KBM-7 (cell line): Measurements from ENCODE around the gene OCSTAMP.

Experiments
- DNase-seq: peaks from one replicate; pipeline ENCODE4 v3.0.0-alpha.2; 2015
- in situ Hi-C: fragments of 300-500 bp; cut with MboI; formaldehyde crosslinking; loops from 2 replicates; pipeline ENCODE4 v1.14.3; 2020; ENCODE audit warnings: low sequenced_read_pairs, low pct_unique_long_range_greater_than_20kb, mixed read lengths

The OCSTAMP gene

GRCh38 chr20:46573788-46574584, 23.5 kb upstream of the OCSTAMP start:
- no peak for DNase-seq
- in situ Hi-C loops: no loop called here

- no peak for DNase-seq
- in situ Hi-C loops: no loop called here
Observed at GRCh38 chr20:46573234-46573633, 22.8 kb upstream of the OCSTAMP start.

GRCh38 chr20:46572790-46573189, 22.3 kb upstream of the OCSTAMP start:
- DNase-seq: no peak
- in situ Hi-C loops: no loop called here

GRCh38 chr20:46572153-46572552, 21.7 kb upstream of the OCSTAMP start:
- in situ Hi-C loops: no loop called here
- no peak for DNase-seq

GRCh38 chr20:46571418-46571817, 21.0 kb upstream of the OCSTAMP start:
- in situ Hi-C loops: no loop called here

DNA sequence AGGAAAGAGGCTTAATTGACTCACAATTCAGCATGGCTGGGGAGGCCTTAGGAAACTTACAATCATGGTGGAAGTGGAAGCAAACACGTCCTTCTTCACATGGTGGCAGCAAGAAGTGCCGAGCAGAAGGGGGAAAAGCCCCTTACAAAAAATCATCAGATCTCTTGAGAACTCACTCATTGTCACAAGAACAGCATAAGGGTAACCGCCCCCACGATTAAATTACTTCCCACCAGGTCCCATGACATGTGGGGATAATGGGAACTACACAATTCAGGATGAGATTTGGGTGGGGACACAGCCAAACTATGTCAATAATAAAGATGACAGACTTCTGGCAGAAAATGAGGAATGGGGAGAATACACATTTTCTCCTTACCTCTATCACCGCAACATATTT, 20.5 kb upstream of the OCSTAMP start:
- in situ Hi-C loops: no loop called here
- no peak for DNase-seq

More at GRCh38 chr20:46571418-46571817, 21.0 kb upstream of the OCSTAMP start:
- no peak for DNase-seq

DNA sequence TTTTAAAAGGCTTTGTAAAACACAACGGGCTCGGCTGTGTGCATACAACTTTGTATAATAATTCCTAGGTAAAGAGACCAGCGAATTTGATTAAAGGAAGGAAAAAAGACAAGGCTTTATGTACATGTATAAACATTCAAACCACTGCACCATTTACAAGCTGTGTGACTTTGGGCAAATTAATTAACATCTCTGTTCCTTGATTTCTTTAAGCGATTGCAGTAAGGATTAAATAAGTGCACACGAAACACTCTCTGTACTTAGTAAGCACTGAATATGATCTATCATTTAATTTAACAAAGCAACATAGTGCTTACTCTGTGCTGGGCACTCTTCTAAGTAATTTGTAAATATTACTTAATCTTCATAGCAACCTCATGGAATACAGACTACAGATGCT, 19.5 kb upstream of the OCSTAMP start:
- in situ Hi-C loops: no loop called here

GRCh38 chr20:46568570-46569129, 18.2 kb upstream of the OCSTAMP start:
- DNase-seq: no peak
- in situ Hi-C loops: no loop called here

More for the DNA sequence above, 19.5 kb upstream of the OCSTAMP start:
- DNase-seq: no peak

GRCh38 chr20:46566125-46566524, 15.7 kb upstream of the OCSTAMP start:
- in situ Hi-C loops: no loop called here
- DNase-seq: no peak

DNA sequence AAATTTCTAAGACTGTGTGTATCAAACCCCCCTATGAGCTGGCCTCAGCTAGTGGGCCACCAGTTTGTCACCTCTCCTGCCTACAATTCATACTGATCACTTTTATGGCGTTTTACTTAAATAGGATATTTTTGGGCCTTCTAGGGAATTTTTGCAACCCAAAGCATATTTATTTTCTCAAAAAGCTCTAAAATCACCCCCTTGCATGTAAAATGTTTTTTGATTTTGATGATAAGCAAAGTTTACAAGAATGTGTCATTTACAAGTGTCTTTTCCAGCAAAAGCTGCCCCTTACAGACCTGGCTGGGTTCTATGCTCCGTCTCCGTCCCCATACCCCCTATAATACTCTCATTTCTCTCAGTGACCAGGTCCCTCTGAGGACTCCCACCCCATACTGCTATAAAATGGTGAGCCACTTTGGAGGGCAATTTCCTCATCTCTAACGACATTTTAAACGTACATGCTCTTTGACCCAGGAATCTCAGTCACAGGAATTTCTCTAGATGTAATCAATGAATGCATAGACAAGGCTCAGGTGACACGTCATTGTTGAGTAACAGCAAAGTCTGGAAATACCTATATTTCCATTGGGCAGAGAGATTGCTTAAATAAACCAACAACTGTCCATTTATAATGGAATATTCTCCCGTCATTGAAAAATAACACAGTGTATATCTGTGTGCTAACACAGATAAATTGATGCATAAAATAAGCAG, 13.9 kb upstream of the OCSTAMP start:
- in situ Hi-C loops: no loop called here
- DNase-seq: no peak

GRCh38 chr20:46563860-46564221, 13.4 kb upstream of the OCSTAMP start:
- in situ Hi-C loops: no loop called here

DNA sequence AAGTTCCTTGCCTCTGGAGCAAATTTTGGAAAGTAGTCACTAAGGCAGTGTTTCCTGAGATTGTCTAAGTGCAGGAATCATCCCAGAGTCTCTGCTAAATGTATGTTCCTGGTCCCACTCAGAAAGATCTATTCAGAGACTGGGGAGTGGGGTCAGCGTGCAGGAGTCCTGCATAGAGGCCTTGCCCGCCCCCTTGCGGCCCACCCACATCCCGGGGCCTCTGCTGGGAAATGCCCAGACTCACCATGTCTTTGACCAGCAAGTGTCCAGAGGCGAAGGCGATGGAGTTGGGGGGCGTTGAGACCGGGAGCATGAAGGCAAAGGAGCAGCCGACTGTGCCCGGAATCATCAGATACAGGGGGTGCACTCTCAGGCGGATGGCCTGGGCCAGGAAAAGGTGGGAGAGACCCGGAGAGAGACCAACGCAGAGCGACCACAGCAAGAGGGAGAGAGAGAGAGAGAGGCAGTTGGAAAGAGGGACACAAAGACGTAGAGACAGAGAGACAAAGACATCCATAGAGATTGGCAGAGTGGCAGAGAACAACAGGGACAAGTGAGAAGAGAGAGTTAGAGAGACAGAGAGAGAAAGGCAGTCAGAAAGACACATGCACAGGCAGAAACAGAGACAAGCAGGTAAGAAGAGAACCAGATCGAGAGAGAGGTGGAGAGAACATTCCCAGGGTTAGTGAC, 12.9 kb upstream of the OCSTAMP start:
- DNase-seq: no peak
- in situ Hi-C loops: no loop called here

More at GRCh38 chr20:46563860-46564221, 13.4 kb upstream of the OCSTAMP start:
- no peak for DNase-seq

DNA sequence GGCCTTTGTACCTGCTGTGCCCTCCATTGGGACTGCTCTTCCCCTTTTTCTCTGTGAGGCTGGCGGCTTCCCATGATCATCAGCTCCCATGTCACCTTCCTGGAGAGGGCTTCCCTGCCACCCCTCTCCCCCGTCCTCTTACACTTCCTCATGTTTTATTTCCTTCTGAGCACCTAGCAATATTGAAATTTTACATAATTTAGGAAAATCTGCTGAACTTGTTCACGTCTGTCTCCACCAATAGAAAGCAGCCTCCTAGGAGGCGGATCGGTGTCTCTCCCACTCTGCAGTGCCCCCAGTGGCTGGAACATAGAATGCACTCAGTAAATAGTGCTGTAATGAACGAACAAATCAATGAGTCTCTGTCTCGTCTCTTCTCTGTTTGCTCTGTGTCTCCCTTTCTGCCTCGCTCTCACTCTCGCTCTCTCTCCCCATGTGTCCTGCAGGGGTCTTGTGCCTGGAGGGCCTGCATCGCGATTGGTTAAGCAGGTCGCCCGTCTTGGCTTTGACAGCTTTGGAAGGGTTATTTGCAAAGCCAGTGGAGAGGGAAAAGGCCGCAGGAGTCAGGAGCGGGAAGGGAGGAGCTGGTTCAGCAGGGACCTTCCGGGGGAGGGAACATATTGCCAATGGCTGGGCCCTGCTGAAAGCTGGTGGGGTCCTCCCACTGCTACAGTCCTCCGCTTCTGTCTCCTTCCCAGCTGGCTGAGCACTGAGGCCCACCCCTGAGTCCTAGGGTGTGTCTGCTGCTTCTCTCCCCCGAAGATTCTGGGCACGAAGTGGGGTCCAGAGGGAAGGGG, 12.1 kb upstream of the OCSTAMP start:
- in situ Hi-C loops: no loop called here
- DNase-seq: peak; percentile 78

GRCh38 chr20:46562009-46562372, 11.5 kb upstream of the OCSTAMP start:
- DNase-seq: no peak
- in situ Hi-C loops: no loop called here

- in situ Hi-C loops: no loop called here
- no peak for DNase-seq
Observed at GRCh38 chr20:46559685-46560440, 9.4 kb upstream of the OCSTAMP start.

- in situ Hi-C loops: no loop called here
- no peak for DNase-seq
Observed at GRCh38 chr20:46559001-46559400, 8.5 kb upstream of the OCSTAMP start.

GRCh38 chr20:46558511-46558959, 8.1 kb upstream of the OCSTAMP start:
- in situ Hi-C loops: no loop called here
- DNase-seq: no peak

GRCh38 chr20:46557231-46557956, 6.9 kb upstream of the OCSTAMP start:
- in situ Hi-C loops: no loop called here
- no peak for DNase-seq
